Keratinocyte (primary cell): ENCODE measurements around the gene HDGFL2. TPM values are rescaled to one million over a fixed set of nuclear protein-coding genes. Genes with fewer than 3 reads are reported as not detected.

Experiments used
- DNase-seq: peaks from one replicate; pipeline ENCODE4 v3.0.0-alpha.2; 2011; ENCODE audit warnings: low read depth, missing footprints, low spot score
- FAIRE-seq: peaks from 2 replicates; lab custom pipeline; 2011; peaks lifted over from hg19 to GRCh38; lab: Jason Lieb, UNC
- H2AFZ ChIP-seq: 2 replicates; pipeline ENCODE4 v1.6.0; 2012; ENCODE audit warnings: low read length, control low read depth, inconsistent platforms; ENCODE audit not compliant: control insufficient read depth
- H3K27ac ChIP-seq: 2 replicates; pipeline ENCODE4 v1.5.1; 2011; ENCODE audit warnings: low read length; ENCODE audit not compliant: control insufficient read depth, insufficient read depth
- H3K27me3 ChIP-seq: 3 replicates; pipeline ENCODE4 v1.6.0; 2011; ENCODE audit warnings: low read length; ENCODE audit not compliant: control insufficient read depth, insufficient read depth; ENCODE audit errors: extremely low read depth
- H3K36me3 ChIP-seq, 2 experiments: 2 replicates in 1 of 2; 3 replicates in 1 of 2; pipeline ENCODE4 v1.5.1; 2011; ENCODE audit warnings: low read length in 2 of 2, mild to moderate bottlenecking in 1 of 2; ENCODE audit not compliant: control insufficient read depth in 2 of 2, insufficient read depth in 2 of 2; ENCODE audit errors: extremely low read depth in 1 of 2
- H3K4me1 ChIP-seq: 3 replicates; pipeline ENCODE4 v1.5.1; 2011; ENCODE audit warnings: low read length; ENCODE audit not compliant: control insufficient read depth, insufficient read depth; ENCODE audit errors: extremely low read depth
- H3K4me2 ChIP-seq: 3 replicates; pipeline ENCODE4 v1.6.0; 2011; ENCODE audit warnings: low read depth, low read length; ENCODE audit not compliant: control insufficient read depth, insufficient read depth; ENCODE audit errors: extremely low read depth
- H3K4me3 ChIP-seq, 3 experiments: fragments of 200-600 bp in 1 of 3; sonication (generic) in 1 of 3; 2 replicates in 2 of 3; 3 replicates in 1 of 3; pipeline ENCODE4 v1.5.1; 2011 to 2016; ENCODE audit warnings: low read length in 3 of 3, mild to moderate bottlenecking in 3 of 3, control low read depth in 2 of 3, inconsistent platforms in 1 of 3, low read depth in 1 of 3, mixed read lengths in 1 of 3, mixed run types in 1 of 3, moderate library complexity in 1 of 3; ENCODE audit not compliant: control insufficient read depth in 2 of 3, insufficient read depth in 2 of 3; ENCODE audit errors: extremely low read depth in 1 of 3
- H3K79me2 ChIP-seq: 2 replicates; pipeline ENCODE4 v1.6.0; 2012; ENCODE audit warnings: low read length; ENCODE audit not compliant: control insufficient read depth, insufficient read depth
- H3K9ac ChIP-seq: 3 replicates; pipeline ENCODE4 v1.6.0; 2011; ENCODE audit warnings: low read length; ENCODE audit not compliant: control insufficient read depth, insufficient read depth; ENCODE audit errors: extremely low read depth
- H3K9me1 ChIP-seq: 3 replicates; pipeline ENCODE4 v1.6.0; 2011; ENCODE audit warnings: low read length; ENCODE audit not compliant: control insufficient read depth, insufficient read depth; ENCODE audit errors: extremely low read depth
- H3K9me3 ChIP-seq: 2 replicates; pipeline ENCODE4 v1.5.1; 2012; ENCODE audit warnings: low read depth, low read length; ENCODE audit not compliant: control insufficient read depth
- H4K20me1 ChIP-seq: 3 replicates; pipeline ENCODE4 v1.6.0; 2011; ENCODE audit warnings: low read length; ENCODE audit not compliant: control insufficient read depth, insufficient read depth; ENCODE audit errors: extremely low read depth
- EZH2 ChIP-seq: IDR thresholded peaks from one replicate; pipeline ENCODE4 v1.6.1; 2012; ENCODE audit warnings: inconsistent platforms, mild to moderate bottlenecking, low read length, moderate library complexity
- dilution Hi-C: fragments of 300-500 bp; cut with MboI; formaldehyde crosslinking; loops from one replicate; pipeline ENCODE4 v1.7.0; 2020; ENCODE audit warnings: low sequenced_read_pairs; ENCODE audit not compliant: extremely low pct_ligation_motif_present
- polyA plus RNA-seq, 5 experiments: library from polyadenylated mRNA; depleted of rRNA in 3 of 5; stranded (reverse) in 3 of 5; stranded (forward) in 1 of 5; unstranded in 1 of 5; fragments of >200 nt; gene quantifications; 1 replicate in 1 of 5; 2 replicates in 3 of 5; 3 replicates in 1 of 5; pipeline versions ENCODE4 v1.2.1 to v1.2.3, GENCODE V29; 2011 to 2012; ENCODE audit warnings: missing spikeins in 2 of 5, low read depth in 1 of 5, low replicate concordance in 1 of 5
- TF ChIP-seq, protein P1 (sequence below), 3 experiments: IDR thresholded peaks in 1 of 3; conservative IDR thresholded peaks in 1 of 3; optimal IDR thresholded peaks in 1 of 3; 2 replicates in 2 of 3; 3 replicates in 1 of 3; pipeline versions ENCODE3 to v1.5.1; 2011; ENCODE audit warnings: low read length in 3 of 3, mild to moderate bottlenecking in 3 of 3, moderate library complexity in 2 of 3, control low read depth in 1 of 3, inconsistent platforms in 1 of 3; ENCODE audit not compliant: insufficient read depth in 2 of 3; ENCODE audit errors: extremely low read depth in 1 of 3

The HDGFL2 gene
- polyA plus RNA-seq, 1 donor (not counting 4 experiments of a cell fraction or from before 2014, with no cell fraction given), result 19.5 TPM

- H3K36me3 ChIP-seq, result no peaks in the 10 kb centered on the region
- no peaks in the 10 kb centered on the region for H3K4me1 ChIP-seq
- H3K9me1 ChIP-seq, result no peaks in the 10 kb centered on the region
- H3K27me3 ChIP-seq, result no peaks in the 10 kb centered on the region
- H3K79me2 ChIP-seq, result no peaks in the 10 kb centered on the region
- no peak for DNase-seq
- TF ChIP-seq, protein P1, sequence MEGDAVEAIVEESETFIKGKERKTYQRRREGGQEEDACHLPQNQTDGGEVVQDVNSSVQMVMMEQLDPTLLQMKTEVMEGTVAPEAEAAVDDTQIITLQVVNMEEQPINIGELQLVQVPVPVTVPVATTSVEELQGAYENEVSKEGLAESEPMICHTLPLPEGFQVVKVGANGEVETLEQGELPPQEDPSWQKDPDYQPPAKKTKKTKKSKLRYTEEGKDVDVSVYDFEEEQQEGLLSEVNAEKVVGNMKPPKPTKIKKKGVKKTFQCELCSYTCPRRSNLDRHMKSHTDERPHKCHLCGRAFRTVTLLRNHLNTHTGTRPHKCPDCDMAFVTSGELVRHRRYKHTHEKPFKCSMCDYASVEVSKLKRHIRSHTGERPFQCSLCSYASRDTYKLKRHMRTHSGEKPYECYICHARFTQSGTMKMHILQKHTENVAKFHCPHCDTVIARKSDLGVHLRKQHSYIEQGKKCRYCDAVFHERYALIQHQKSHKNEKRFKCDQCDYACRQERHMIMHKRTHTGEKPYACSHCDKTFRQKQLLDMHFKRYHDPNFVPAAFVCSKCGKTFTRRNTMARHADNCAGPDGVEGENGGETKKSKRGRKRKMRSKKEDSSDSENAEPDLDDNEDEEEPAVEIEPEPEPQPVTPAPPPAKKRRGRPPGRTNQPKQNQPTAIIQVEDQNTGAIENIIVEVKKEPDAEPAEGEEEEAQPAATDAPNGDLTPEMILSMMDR (optimal IDR thresholded peaks at IDR 0.05 in 1 of 3, IDR thresholded peaks at IDR 0.05 in 1 of 3, conservative IDR thresholded peaks at IDR 0.05 in 1 of 3; ENCODE audit: extremely low read depth in 1 of 3, insufficient read depth in 2 of 3, low read length in 3 of 3), result no peak
- no peak for TF ChIP-seq EZH2
- no peak overlapping the region for H3K9ac ChIP-seq
- H2AFZ ChIP-seq, result no peak overlapping the region
- dilution Hi-C loops, result no loop called here
- no peaks in the 10 kb centered on the region for H3K9me3 ChIP-seq
- no peak overlapping the region for H3K4me3 ChIP-seq
- no peak for FAIRE-seq
- H4K20me1 ChIP-seq, result no peaks in the 10 kb centered on the region
- H3K4me2 ChIP-seq, result no peak overlapping the region
- no peak overlapping the region for H3K27ac ChIP-seq
Observed at GRCh38 chr19:4464815-4465581, 7.1 kb upstream of the HDGFL2 start.

GRCh38 chr19:4467835-4468234 lies 4.3 kb upstream of the HDGFL2 start:
- TF ChIP-seq, protein P1 (optimal IDR thresholded peaks at IDR 0.05 in 1 of 3, IDR thresholded peaks at IDR 0.05 in 1 of 3, conservative IDR thresholded peaks at IDR 0.05 in 1 of 3; ENCODE audit: extremely low read depth in 1 of 3, insufficient read depth in 2 of 3, low read length in 3 of 3), result no peak
- no peak for TF ChIP-seq EZH2
- H2AFZ ChIP-seq, result no peak overlapping the region
- no peaks in the 10 kb centered on the region for H4K20me1 ChIP-seq
- H3K4me1 ChIP-seq, result no peaks in the 10 kb centered on the region
- H3K9ac ChIP-seq, result no peak overlapping the region
- DNase-seq, result no peak
- FAIRE-seq, result no peak
- H3K27ac ChIP-seq, result no peak overlapping the region
- no peaks in the 10 kb centered on the region for H3K9me1 ChIP-seq
- dilution Hi-C loops, result no loop called here
- no peaks in the 10 kb centered on the region for H3K27me3 ChIP-seq
- no peaks in the 10 kb centered on the region for H3K9me3 ChIP-seq
- H3K79me2 ChIP-seq, result peaks cover 5% of the 10 kb centered on the region
- H3K4me3 ChIP-seq, result no peak overlapping the region
- H3K36me3 ChIP-seq, result no peaks in the 10 kb centered on the region
- no peak overlapping the region for H3K4me2 ChIP-seq
